Measurements from ENCODE around the gene COL25A1.

COL25A1 gene

GRCh38 chr4:109040441-109040840 is 262.0 kb downstream of the COL25A1 start:
- no peak for DNase-seq (ENCODE audit: low spot score)
- H3K27ac ChIP-seq = no peak overlapping the region
- TF ChIP-seq CTCF (IDR thresholded peaks at IDR 0.05) = no peak
- no peak overlapping the region for H3K4me3 ChIP-seq

GRCh38 chr4:109037026-109037425 is 265.4 kb downstream of the COL25A1 start:
- H3K4me3 ChIP-seq = no peak overlapping the region
- H3K27ac ChIP-seq = no peak overlapping the region
- DNase-seq (ENCODE audit: low spot score) = no peak
- no peak for TF ChIP-seq CTCF (IDR thresholded peaks at IDR 0.05)

DNA sequence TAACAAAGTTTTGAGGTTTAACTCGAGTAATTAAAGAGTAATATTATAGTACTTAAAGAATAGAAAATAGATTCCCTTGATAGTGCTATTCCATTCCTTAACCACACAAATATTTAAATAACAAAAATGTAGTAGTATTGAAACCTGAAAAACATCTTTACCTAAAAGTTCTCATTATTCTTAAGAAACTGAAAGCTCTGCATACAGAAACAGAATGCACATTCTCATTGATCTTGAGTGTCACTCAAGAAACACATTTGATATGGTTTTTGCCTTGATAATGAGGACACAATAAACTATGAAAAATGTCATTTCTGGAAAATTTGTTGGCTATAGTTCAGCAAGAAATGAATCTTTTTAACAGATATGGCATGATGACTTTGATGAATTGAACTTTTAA is 268.5 kb downstream of the COL25A1 start:
- H3K4me3 ChIP-seq = no peak overlapping the region
- DNase-seq (ENCODE audit: low spot score) = no peak
- H3K27ac ChIP-seq = no peak overlapping the region
- TF ChIP-seq CTCF (IDR thresholded peaks at IDR 0.05) = no peak

GRCh38 chr4:109032671-109033070 is 269.8 kb downstream of the COL25A1 start:
- no peak overlapping the region for H3K27ac ChIP-seq
- no peak for DNase-seq (ENCODE audit: low spot score)
- TF ChIP-seq CTCF (IDR thresholded peaks at IDR 0.05) = no peak
- no peak overlapping the region for H3K4me3 ChIP-seq

GRCh38 chr4:109029987-109030386 is 272.5 kb downstream of the COL25A1 start:
- TF ChIP-seq CTCF (IDR thresholded peaks at IDR 0.05) = no peak
- no peak overlapping the region for H3K27ac ChIP-seq
- H3K4me3 ChIP-seq = no peak overlapping the region
- no peak for DNase-seq (ENCODE audit: low spot score)

DNA sequence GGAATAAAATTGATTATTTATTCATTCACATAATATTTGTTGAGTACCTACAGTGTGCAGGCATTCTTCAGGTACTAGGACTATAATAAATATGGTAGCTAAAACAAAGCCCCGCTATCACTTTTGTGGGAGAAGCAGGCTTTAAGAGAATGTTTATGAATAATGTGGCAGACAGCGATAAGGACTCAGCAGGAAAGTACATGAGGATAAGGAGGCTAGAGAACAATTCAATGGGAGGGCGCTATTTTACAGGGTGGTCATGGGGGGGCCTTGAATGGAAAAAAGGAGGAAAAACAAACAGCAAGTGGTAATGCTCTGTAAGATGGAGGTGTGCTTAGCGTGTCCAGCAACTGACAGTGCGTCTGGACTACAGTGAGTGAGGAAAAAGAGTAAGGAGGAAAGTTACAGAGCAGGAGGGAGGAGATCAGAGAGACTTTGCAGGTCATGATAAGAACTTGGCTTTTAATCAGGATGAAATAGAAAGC is 275.4 kb downstream of the COL25A1 start:
- no peak for TF ChIP-seq CTCF (IDR thresholded peaks at IDR 0.05)
- DNase-seq (ENCODE audit: low spot score) = no peak
- Histone ChIP-seq H3K27ac (no peak overlapping the region), H3K4me3 (no peak overlapping the region)

DNA sequence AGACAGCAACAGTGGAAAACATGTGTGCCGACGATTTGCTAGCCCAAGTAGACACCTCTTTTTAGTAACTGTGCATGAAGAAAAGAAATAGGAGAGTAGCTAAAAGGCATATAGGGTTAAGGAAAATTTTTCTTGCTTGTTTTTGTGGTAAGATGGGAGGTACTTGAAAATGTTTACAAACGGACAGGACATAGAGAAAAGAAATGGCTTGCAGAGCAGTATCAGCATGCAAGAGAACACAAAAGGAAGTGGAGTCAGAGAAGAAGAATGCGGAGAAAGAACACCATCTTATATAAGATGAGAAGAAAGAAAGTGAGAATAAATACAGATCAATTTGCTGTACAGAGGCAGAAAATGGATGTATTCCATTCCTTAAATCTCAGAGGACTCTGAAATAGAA is 275.9 kb downstream of the COL25A1 start:
- Histone ChIP-seq H3K4me3 (no peak overlapping the region), H3K27ac (no peak overlapping the region)
- no peak for DNase-seq (ENCODE audit: low spot score)
- TF ChIP-seq CTCF (IDR thresholded peaks at IDR 0.05) = no peak

Measured in coronary artery (tissue), 2 donors.